Medulla oblongata (tissue), 1 donor: ENCODE results near the gene FRS3.

ENCODE experiments used
- DNase-seq: peaks from one replicate; pipeline ENCODE4 v3.0.0-alpha.2; 2015; ENCODE audit errors: extremely low spot score

FRS3 gene

GRCh38 chr6:41728073-41728936 is 51.4 kb downstream of the FRS3 start:
- peak; percentile 68 for DNase-seq

- DNase-seq: no peak
Measured at GRCh38 chr6:41727705-41728072, 52.0 kb downstream of the FRS3 start.

- DNase-seq: no peak
Measured at GRCh38 chr6:41726876-41727275, 52.8 kb downstream of the FRS3 start.

- peak; percentile 30 for DNase-seq
Measured at GRCh38 chr6:41724586-41725501, 54.9 kb downstream of the FRS3 start.

GRCh38 chr6:41724228-41724580 is 55.5 kb downstream of the FRS3 start:
- DNase-seq: peak; percentile 35

GRCh38 chr6:41723530-41724227 is 56.0 kb downstream of the FRS3 start:
- DNase-seq: peak; percentile 79

- peak; percentile 3 for DNase-seq
Measured at GRCh38 chr6:41722969-41723529, 56.7 kb downstream of the FRS3 start.

GRCh38 chr6:41721414-41721813 is 58.3 kb downstream of the FRS3 start:
- DNase-seq: no peak

GRCh38 chr6:41720783-41721182 is 58.9 kb downstream of the FRS3 start:
- no peak for DNase-seq

- DNase-seq: no peak
Measured at GRCh38 chr6:41720262-41720620, 59.5 kb downstream of the FRS3 start.
